Endothelial cell of umbilical vein (primary cell): ENCODE measurements around the gene OASL. TPM values are rescaled to one million over a fixed set of nuclear protein-coding genes. Genes with fewer than 3 reads are reported as not detected.

Source experiments
- BruUV-seq: library from RNA; stranded (reverse); fragments of 400-500 nt; replicated peaks from 2 replicates; lab custom pipeline; 2021; lab: Mats Ljungman, UMichigan
- CTCF ChIA-PET: fragments of 300-600, 350-600 bp; sonication (Branson Sonifier 250); formaldehyde crosslinking; loops from one replicate; lab custom pipeline; 2021; ENCODE audit warnings: antibody characterized with exemption, inconsistent platforms; lab: Charles Lee
- POLR2A ChIA-PET: fragments of 300-600, 350-600 bp; sonication (Branson Sonifier 250); formaldehyde crosslinking; loops from one replicate; lab custom pipeline; 2021; ENCODE audit warnings: antibody characterized with exemption, inconsistent platforms; lab: Charles Lee
- DNase-seq: peaks from one replicate; pipeline ENCODE4 v3.0.0-alpha.2; 2011; ENCODE audit warnings: low read depth, low spot score
- FAIRE-seq: peaks from 2 replicates; lab custom pipeline; 2011; peaks lifted over from hg19 to GRCh38; lab: Jason Lieb, UNC
- H2AFZ ChIP-seq: 2 replicates; pipeline ENCODE4 v1.6.0; 2012; ENCODE audit warnings: low read depth, low read length, control low read depth, inconsistent platforms
- H3K27ac ChIP-seq: 2 replicates; pipeline ENCODE4 v1.5.1; 2011; ENCODE audit warnings: low read depth, mild to moderate bottlenecking, control low read depth, low read length, moderate library complexity; ENCODE audit not compliant: insufficient read depth
- H3K27me3 ChIP-seq, 2 experiments: 2 replicates each; pipeline versions ENCODE4 v1.6.0 to v1.6.1; 2011; ENCODE audit warnings: low read length in 2 of 2, mixed read lengths in 1 of 2; ENCODE audit not compliant: control insufficient read depth in 2 of 2, insufficient read depth in 2 of 2
- H3K36me3 ChIP-seq, 2 experiments: 2 replicates in 1 of 2; 3 replicates in 1 of 2; pipeline ENCODE4 v1.5.1; 2011; ENCODE audit warnings: low read length in 2 of 2, mild to moderate bottlenecking in 1 of 2, moderate library complexity in 1 of 2; ENCODE audit not compliant: control insufficient read depth in 2 of 2, insufficient read depth in 2 of 2; ENCODE audit errors: extremely low read depth in 1 of 2
- H3K4me1 ChIP-seq: 3 replicates; pipeline ENCODE4 v1.5.1; 2011; ENCODE audit warnings: mild to moderate bottlenecking, low read length; ENCODE audit not compliant: control insufficient read depth, insufficient read depth; ENCODE audit errors: extremely low read depth
- H3K4me2 ChIP-seq: 2 replicates; pipeline ENCODE4 v1.6.1; 2011; ENCODE audit warnings: low read length, control low read depth, mixed read lengths; ENCODE audit not compliant: insufficient read depth
- H3K4me3 ChIP-seq, 3 experiments: fragments of 200-600 bp in 1 of 3; sonication (generic), shearing (Covaris generic) in 1 of 3; replicated peaks in 1 of 3; 2 replicates each; pipeline ENCODE4 v1.5.1; 2011 to 2016; ENCODE audit warnings: control low read depth in 3 of 3, low read length in 3 of 3, mild to moderate bottlenecking in 2 of 3, inconsistent platforms in 1 of 3, low read depth in 1 of 3, moderate library complexity in 1 of 3; ENCODE audit not compliant: insufficient read depth in 1 of 3
- H3K79me2 ChIP-seq: 2 replicates; pipeline ENCODE4 v1.6.0; 2012; ENCODE audit warnings: low read length, inconsistent platforms; ENCODE audit not compliant: control insufficient read depth, insufficient read depth
- H3K9ac ChIP-seq: replicated peaks from 2 replicates; pipeline ENCODE3; 2011; ENCODE audit warnings: low read length, control low read depth; ENCODE audit not compliant: insufficient read depth; ENCODE audit errors: extremely low read depth
- H3K9me1 ChIP-seq: replicated peaks from 3 replicates; pipeline ENCODE4 v1.6.0; 2011; ENCODE audit warnings: mild to moderate bottlenecking, low read length; ENCODE audit not compliant: control insufficient read depth, insufficient read depth; ENCODE audit errors: extremely low read depth
- H3K9me3 ChIP-seq: replicated peaks from 2 replicates; pipeline ENCODE4 v1.5.1; 2012; ENCODE audit warnings: low read length, inconsistent platforms; ENCODE audit not compliant: control insufficient read depth, insufficient read depth
- H4K20me1 ChIP-seq: replicated peaks from 2 replicates; pipeline ENCODE3; 2011; ENCODE audit warnings: mild to moderate bottlenecking, low read length; ENCODE audit not compliant: control insufficient read depth, insufficient read depth; ENCODE audit errors: extremely low read depth
- CTCF ChIP-seq, 2 donors: IDR thresholded peaks; 1 replicate in 1 of 2; 2 replicates in 1 of 2; pipeline ENCODE4 v1.5.1; 2011; ENCODE audit warnings: low read length in 2 of 2, mild to moderate bottlenecking in 2 of 2, moderate library complexity in 2 of 2, control low read depth in 1 of 2, inconsistent platforms in 1 of 2, low read depth in 1 of 2; ENCODE audit not compliant: insufficient read depth in 1 of 2; ENCODE audit errors: extremely low read depth in 1 of 2
- EZH2 ChIP-seq: IDR thresholded peaks from 2 replicates; pipeline ENCODE4 v1.6.1; 2012; ENCODE audit warnings: borderline replicate concordance, low read depth, mild to moderate bottlenecking, moderate library complexity, low read length, inconsistent platforms; ENCODE audit not compliant: severe bottlenecking
- FOS ChIP-seq: IDR thresholded peaks from 2 replicates; pipeline ENCODE4 v1.6.1; 2011; ENCODE audit warnings: mild to moderate bottlenecking, low read length, moderate library complexity, borderline replicate concordance; ENCODE audit not compliant: insufficient read depth
- GATA2 ChIP-seq: IDR thresholded peaks from 2 replicates; pipeline ENCODE4 v1.7.0; 2011; ENCODE audit warnings: low read depth, mild to moderate bottlenecking, moderate library complexity, mixed read lengths, low read length; ENCODE audit not compliant: insufficient read length, insufficient read depth
- JUN ChIP-seq: IDR thresholded peaks from 2 replicates; pipeline ENCODE4 v1.6.1; 2011; ENCODE audit warnings: borderline replicate concordance, low read depth; ENCODE audit not compliant: insufficient read length, insufficient read depth
- MAX ChIP-seq: IDR thresholded peaks from 2 replicates; pipeline ENCODE4 v1.6.1; 2011; ENCODE audit not compliant: insufficient read depth, insufficient read length
- MYC ChIP-seq: IDR thresholded peaks from one replicate; pipeline ENCODE4 v1.6.1; 2011; ENCODE audit warnings: mild to moderate bottlenecking, low read depth, low read length
- POLR2A ChIP-seq: IDR thresholded peaks from 2 replicates; pipeline ENCODE4 v1.6.1; 2012; ENCODE audit warnings: low read depth, mild to moderate bottlenecking, control low read depth, low read length
- POLR2AphosphoS5 ChIP-seq: IDR thresholded peaks from 2 replicates; pipeline ENCODE4 v1.6.1; 2012; ENCODE audit warnings: low read depth, mild to moderate bottlenecking, control low read depth, low read length, moderate library complexity; ENCODE audit not compliant: insufficient read depth
- dilution Hi-C: fragments of 300-500 bp; cut with MboI; formaldehyde crosslinking; loops from one replicate; pipeline ENCODE4 v1.15.0; 2019; ENCODE audit warnings: low sequenced_read_pairs; ENCODE audit not compliant: extremely low pct_ligation_motif_present
- intact Hi-C: fragments of 100-400 bp; cut with micrococcal nuclease; formaldehyde crosslinking; loops from one replicate; pipeline ENCODE4 v1.10.0; 2022
- polyA plus RNA-seq, 4 experiments: library from polyadenylated mRNA; depleted of rRNA in 3 of 4; stranded (reverse) in 3 of 4; unstranded in 1 of 4; fragments of >200 nt; gene quantifications; 2 replicates each; pipeline versions ENCODE4 v1.2.1 to v1.2.3, GENCODE V29; 2011 to 2012; ENCODE audit warnings: missing spikeins in 1 of 4
- total RNA-seq: library from RNA; stranded (reverse); gene quantifications from 2 replicates; pipeline ENCODE4 v1.2.3, GENCODE V29; 2021

OASL gene
- total and polyA plus RNA-seq, 2 donors (not counting 3 experiments of a cell fraction or from before 2014, with no cell fraction given), result 0.17 to 0.33 TPM

- FAIRE-seq, result no peak
Observed at GRCh38 chr12:120984351-120984898, 54.6 kb downstream of the OASL start.

More at GRCh38 chr12:120984351-120984898, 54.6 kb downstream of the OASL start:
- no peaks in the 10 kb centered on the region for H4K20me1 ChIP-seq
- dilution Hi-C loops, result no loop called here
- H3K27me3 ChIP-seq, result no peaks in the 10 kb centered on the region
- no peak for TF ChIP-seq MYC
- no peak for TF ChIP-seq POLR2A
- no peak for TF ChIP-seq EZH2
- TF ChIP-seq POLR2AphosphoS5, result no peak
- TF ChIP-seq JUN, result no peak
- TF ChIP-seq CTCF (IDR thresholded peaks at IDR 0.05; ENCODE audit: extremely low read depth in 1 of 2, insufficient read depth in 1 of 2, low read depth in 1 of 2, low read length in 2 of 2), result no peak
- TF ChIP-seq FOS, result no peak
- TF ChIP-seq MAX, result no peak
- TF ChIP-seq GATA2, result no peak
- DNase-seq, result no peak
- no peak overlapping the region for H3K27ac ChIP-seq
- H3K9me3 ChIP-seq, result no peaks in the 10 kb centered on the region
- H3K36me3 ChIP-seq, result no peaks in the 10 kb centered on the region
- intact Hi-C loops, result no loop called here
- POLR2A ChIA-PET, result no interaction called here
- CTCF ChIA-PET, result interaction anchor here (2.7 kb wide), 1 partner anchor 13 kb away, joined by 9 read pairs; no protein-coding TSS in a partner anchor
- no peaks in the 10 kb centered on the region for H3K4me1 ChIP-seq
- H2AFZ ChIP-seq, result no peak overlapping the region
- no peaks in the 10 kb centered on the region for H3K79me2 ChIP-seq
- H3K9ac ChIP-seq, result no peak overlapping the region
- no TSS peak for BruUV-seq
- no peak overlapping the region for H3K4me3 ChIP-seq
- H3K9me1 ChIP-seq, result no peaks in the 10 kb centered on the region
- no peak overlapping the region for H3K4me2 ChIP-seq
